NCI-H82 (cell line): ENCODE measurements around the gene ACTR3.
A peak's percentile ranks its signal among the peaks of the same experiment; 100 is the strongest.

Experiments
- DNase-seq: peaks from one replicate; lab custom pipeline; 2025; lab: John Stamatoyannopoulos, UW

The ACTR3 gene

DNA sequence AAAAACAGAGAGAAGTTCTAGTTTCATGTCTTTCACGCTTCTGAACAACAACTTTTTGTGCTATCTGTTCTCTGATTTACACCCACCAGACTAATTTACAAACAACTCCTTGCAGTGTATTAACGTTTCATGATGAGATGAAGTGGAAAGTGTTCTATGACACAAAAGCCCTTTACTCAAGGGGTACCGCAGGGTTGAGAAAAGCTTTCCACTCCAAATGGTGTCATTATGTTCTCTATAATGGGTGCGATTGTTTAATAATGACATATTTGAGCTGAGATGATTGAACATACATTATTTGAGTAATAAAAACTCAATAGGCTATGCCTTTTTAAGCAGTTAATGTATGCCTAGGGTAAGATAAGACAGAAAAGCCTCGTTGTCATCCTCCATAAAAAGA, 76.3 kb downstream of the ACTR3 start:
- no peak for DNase-seq

DNA sequence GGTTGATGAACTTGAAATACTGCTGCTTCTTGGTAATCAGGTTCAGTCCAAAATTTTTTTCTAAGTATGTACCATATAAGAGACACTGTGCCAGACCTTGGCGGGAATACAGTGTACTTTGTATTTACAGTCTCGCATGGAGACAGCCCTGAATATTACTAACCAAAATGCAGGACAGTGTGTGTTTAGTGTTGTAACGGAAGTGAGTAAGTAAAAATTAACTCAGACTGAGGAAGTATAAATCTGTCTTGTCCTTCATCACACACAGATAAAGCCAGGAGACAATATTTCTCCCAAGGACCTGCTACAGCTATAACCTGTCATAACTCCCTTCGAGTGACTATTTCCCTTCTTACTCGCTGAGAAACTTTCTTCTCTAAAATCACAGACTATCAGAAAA, 76.9 kb downstream of the ACTR3 start:
- DNase-seq = no peak

DNA sequence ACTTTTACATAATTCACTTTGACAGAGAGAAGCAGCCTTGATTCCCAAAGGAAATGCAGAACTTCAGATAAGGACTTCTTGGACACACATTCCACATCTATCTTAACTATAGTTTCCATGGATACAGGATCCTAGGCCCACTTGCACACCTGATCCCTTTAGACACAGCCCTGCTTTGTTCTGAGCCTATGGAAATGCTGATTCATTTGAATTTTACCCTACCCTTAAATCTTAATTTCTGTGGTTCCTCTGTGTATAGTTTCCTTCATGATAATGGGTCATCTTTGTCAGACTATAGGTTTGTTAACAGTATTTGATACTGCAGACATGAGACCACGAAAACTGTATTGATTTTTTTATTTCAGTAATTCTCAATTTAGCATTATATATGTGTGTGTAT, 77.4 kb downstream of the ACTR3 start:
- no peak for DNase-seq

DNA sequence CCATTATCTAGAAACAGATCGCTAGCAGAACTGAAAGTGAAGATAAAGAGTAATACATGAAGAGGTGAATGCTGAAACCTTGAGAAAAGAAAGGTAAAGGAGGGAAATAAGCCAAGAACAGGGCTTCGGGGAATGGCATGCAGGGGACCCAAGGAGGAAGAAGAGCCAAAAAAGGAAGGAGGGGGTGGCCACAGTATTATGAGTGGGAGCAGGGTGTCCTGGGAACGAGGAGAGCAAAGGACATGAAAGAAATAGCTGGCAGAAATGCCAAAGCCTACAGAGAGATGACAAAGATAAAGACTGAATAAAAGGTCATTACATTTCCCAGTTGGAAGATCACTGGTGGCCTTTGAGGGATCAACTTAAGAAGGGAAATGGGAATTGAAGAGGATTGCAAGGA, 82.9 kb downstream of the ACTR3 start:
- peak; percentile 54 for DNase-seq

DNA sequence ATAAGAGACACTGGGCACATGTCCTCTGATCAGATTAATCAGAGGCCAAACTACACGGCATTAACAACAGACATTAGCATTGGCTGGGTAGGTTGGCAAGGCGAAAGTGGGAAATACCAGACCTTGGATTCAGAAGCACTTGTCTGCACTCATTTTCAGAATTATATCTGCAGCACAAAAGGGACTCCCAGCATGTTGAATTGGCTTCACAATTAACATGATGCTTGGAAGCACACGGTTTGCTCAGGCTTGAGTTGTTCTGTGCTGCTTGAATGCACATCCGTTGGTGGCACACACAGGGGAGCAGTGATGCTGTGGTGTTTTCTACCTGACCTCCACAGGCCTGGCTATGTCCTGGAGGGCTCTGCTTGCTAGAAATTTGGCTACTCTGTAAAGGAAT, 83.9 kb downstream of the ACTR3 start:
- DNase-seq = no peak

DNA sequence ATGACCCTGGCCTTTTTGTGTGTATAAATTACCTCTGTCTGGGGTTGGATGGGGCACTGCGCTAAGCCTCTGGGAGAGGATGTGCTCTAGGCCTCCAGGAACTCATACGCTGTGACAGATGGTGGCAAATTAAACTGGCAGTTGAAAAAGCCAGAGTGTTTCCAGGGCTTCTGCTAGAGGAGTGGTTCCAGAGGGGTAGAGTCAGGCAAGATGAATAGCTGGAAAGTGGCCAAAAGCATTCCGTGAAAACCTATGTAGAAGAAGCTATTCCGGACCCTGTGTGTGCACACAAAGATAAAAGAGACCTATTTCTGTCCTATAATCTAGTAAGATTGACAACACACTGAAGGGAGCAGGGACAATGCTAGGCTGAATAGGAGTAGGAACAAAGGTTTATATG, 84.8 kb downstream of the ACTR3 start:
- peak; percentile 97 for DNase-seq

DNA sequence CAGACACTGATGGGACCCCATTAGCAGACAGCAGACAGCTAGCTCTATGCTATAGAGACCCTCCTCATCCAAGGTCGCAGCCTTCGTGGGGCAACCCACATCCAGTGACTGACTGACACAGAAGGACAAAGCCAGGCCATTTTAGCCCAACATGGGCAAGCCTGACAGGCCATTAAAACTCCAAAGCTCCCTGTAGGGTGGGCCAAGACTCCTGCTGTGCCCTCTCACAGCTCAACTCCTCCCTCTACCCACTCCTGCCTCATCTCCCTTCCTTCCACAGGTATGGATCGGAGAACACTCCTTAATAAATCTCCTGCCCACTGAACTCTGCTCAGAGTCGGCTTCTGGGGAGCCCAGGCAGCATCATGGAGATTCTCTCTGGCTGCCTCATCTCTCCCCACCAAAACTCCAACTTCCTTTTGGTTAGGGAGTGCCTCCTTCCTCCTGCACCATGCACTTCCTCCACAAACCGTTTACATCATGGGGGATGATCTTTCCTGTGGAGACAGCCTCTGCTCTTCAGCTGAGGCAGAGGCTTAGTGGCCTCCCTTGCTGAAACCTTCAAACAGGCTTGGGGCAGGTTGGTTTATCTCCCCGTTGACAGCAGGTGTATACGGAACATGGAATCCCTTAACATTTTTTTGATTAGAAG, 86.5 kb downstream of the ACTR3 start:
- no peak for DNase-seq

DNA sequence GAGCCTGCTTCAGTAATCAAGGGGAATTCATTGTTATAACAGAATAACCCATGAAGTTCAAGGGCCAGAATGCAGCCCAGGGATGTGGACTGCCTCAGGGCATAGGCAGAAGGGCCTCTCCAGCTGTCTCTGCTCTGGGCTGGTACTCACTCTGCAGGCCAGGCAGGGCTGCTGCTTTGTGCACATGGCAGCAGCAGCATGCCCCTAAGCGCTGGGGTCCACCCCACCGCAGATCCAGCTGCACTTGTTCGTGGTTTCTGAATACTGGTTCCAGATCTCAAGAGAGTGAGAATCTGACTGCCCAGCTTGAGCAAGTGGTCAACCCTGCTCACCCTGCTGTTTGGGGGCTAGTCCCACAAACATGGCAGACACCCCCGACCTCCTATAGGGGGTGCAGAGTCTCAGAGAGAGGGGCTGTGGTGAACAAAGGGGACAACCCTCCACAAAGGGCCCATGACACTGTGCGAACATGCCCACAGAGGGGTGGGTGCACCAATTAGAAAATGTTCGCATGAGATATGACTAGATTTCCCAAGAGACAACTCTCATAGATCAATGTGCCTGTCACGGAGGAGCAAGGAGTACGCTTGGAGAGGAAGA, 87.3 kb downstream of the ACTR3 start:
- no peak for DNase-seq

DNA sequence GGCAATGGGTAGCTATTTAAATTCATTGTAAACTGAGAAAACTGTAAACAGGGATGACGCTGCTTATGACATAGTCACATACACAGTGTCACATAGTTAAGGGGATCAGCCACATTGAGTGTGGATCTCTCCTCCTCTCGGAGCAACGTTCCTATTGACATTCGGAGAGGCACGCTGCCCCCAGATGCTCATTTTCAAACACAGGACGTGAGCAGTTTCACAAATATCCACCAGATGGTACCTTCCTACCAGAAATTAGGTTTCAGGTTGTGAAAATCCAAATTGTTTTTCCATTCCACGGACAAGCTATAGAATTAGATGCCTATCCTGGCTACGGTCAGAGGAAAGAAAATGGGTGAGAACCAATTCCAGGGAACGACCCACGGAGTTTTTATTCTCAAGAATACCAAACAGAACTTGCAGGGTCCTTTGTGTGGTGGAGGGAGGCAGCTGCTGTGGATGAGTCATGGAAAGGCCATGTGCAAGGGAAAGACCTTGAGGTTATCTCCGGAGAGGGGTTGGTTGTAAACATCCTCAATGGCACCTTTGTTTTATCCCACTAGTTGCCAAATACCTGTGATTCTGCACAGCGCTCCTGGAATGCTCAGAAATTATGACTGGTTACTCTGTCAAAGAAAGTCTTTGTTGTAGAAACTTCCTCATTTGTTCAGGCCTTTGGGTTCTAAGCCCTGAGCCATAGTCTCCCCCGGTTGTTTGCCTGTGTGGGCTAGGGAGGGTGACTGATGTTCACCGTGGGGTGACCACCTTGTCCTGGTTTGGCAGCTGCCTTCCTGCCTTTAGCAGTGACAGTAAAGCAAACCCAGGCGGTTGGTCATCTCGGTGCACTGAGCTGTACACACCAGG, 88.0 kb downstream of the ACTR3 start:
- peak; percentile 77 for DNase-seq

DNA sequence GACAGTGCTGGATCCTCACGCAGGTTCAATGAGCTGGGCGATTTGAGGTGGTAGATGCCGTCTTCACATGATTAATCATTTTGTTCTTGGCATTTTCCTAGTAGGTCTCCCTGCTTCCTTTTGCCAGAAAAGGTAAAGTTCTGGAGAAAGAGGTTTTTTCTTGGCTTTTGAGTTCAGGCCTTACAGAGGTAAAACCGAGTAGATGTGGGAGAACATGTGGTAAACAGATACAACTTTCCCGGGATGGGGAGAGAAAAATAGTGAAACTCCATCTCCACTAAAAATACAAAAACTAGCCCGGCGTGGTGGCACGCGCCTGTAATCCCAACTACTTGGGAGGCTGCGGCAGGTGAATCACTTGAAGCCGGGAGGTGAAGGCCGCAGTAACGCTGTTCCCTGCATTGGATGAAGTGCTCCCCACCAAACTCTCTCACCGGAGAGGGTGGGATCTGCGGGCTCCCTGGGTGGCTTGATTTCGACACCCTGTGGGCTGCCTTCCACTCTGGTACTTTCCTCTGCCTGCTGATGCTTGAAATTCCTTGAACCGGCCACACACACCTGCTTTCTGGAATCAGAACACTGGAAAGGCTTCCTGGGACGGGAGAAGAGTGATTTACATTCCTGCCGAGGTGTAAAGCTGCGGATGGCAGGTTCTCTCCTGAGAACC, 88.8 kb downstream of the ACTR3 start:
- no peak for DNase-seq

DNA sequence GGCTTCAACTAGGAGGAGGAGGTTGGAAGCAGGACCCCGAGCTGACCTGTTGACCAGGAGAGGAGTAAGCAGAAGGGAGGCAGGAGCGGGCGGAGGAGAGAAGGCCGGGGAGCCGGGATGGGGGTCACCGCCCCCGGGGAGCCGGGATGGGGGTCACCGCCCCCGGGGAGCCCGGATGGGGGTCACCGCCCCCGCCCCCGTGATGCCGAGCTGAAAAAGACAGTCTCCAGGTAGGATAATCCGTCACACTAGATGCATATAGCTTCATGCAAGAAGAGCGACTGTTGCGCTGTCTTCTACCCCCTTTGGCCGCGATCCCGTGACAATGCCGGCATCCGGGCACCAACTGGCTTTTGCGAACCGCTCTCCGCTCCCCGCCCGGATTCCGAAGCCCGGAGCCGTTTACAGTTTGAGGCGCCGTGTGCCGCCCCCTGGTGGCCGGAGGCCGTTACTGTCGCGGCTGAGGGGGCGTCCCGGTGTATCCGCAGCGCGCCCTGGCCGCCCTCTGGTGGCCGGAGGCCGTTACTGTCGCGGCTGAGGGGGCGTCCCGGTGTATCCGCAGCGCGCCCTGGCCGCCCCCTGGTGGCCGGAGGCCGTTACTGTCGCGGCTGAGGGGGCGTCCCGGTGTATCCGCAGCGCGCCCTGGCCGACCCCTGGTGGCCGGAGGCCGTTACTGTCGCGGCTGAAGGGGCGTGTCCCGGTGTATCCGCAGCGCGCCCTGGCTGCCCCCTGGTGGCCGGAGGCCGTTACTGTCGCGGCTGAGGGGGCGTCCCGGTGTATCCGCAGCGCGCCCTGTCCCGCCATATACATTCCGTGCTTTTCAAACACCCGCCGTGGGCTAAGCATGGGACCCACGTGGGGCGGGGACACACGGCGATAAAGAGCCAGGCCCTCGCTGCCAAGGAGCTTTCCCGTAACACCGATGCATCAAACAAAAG, 89.6 kb downstream of the ACTR3 start:
- no peak for DNase-seq

DNA sequence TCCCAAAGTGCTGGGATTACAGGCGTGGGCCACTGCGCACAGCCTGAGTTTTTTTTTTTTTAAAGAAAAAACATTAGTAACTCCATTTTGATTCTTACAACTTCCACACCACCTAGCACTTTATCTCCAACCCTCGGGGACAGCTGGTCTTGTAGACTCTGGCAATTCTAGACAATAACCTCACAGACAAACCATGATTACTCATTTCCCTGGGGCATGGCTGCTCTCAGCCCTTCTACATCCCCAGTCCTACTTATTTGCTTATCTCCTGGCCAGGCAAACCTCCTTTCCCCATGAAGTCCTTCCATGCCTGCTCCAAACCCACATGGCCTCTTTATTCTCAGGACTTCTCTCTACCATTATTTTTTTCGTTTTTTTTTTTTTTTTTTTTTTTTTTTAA, 91.1 kb downstream of the ACTR3 start:
- no peak for DNase-seq

DNA sequence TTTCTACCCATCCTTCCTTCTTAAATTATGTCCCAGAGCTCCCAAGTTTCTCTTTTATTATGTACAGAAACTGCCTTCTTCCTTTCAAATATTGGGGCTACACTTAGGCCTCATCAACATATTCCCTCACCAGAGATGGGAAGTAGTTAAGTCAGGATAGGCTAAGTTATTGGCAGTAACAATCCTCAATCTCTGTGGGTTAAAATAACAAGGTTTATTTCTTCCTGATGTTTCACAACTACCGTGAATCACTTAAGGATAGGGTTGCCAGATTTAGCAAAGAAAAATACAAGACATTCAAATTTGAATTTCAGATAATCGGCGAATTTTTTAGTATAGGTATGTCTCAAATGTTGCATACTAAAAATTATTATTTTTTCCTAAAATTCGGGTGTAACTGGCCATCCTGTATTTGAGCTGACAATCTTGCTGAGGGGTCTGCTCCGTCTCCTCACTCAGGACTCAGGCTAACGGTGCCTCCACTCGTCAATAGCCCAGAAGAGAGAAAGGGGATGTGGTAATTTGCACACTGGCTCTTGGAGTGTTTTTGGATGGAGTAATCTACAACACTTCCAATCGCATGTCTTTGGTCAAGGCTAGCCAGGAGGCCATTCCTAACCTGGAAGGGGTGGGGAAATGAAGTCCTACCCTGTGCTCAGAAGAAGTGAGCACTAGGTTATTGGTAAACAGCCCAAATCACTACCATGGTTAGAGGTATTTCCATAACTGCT, 91.7 kb downstream of the ACTR3 start:
- no peak for DNase-seq

DNA sequence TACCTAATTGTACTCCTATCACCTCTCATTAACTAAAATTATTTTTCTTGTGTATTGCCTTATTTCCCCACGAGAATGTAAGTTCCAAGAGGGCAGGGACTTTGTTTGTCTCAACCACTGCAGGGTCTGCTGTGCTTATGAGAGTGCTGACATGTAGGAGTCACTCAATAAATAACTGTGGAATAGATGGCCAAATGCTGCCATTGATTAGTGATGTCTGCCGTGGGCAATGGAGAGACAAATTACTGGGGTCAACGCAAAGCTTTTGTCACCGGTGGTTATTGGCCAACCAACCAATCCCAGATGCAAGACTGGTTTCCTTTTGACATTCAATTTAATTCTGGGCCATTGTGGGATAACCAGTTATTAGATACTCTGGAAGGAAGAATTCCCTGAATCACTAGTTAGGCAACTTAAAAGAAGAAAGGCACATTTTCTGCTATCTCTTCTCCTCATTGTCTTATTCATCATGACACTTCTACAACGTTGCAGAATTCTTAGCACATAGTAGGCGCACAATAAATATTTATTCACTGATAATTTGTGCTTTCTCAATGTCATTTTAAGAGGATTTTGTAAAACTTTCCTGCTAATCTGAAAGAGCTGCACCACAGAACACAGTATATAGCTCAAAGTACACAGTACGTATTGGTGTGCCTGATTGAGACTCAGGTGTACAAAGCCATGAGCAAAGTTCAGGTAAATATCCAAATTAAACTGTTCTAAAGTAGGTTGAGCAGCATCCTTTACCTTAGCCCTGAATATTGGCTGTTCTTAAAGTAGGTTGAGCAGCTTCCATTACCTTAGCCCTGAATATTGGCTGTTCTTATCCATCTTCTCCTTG, 95.9 kb downstream of the ACTR3 start:
- no peak for DNase-seq

DNA sequence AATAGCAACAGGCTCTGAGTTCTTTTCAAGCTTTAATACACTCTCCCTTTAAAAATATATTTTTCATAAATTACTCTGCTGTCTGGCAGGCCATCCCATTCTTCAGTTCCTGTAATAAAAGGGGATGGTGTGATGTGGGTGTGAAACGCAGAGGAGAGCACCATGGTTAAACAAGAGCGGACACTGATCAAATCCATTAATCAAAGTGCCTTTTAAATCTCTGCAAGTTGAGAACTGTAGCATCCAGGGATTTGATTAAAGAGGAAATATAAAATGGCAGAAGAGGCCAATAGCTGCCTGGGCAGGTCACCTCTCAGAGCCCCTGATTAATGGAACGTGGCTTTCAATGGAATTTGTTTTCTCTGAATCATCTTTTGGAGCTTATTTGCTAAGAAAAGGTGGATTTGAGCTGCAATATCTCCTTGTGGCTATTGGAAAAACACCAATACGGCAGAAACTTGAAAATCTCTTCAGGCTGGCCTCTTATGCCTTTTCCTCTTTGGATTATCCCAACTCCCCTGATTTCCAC, 96.9 kb downstream of the ACTR3 start:
- DNase-seq = no peak

DNA sequence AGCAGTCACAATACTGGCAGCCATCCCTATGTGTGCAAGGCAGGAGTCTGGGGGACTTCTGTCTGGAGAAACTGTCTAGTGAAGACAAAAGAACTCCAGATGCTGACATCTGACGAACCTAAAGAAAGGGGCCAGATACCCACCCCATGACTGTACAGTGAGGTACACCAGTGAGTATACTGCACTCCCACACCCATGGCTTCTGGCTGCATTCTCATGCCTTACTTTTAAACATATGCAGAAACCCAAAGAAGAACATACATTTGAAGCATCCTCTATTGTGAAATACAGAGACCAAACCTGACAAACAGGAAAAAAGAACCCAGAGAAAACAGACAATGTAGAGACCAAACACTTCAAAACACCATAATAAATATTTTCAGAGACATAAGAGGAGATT, 102.2 kb downstream of the ACTR3 start:
- no peak for DNase-seq

DNA sequence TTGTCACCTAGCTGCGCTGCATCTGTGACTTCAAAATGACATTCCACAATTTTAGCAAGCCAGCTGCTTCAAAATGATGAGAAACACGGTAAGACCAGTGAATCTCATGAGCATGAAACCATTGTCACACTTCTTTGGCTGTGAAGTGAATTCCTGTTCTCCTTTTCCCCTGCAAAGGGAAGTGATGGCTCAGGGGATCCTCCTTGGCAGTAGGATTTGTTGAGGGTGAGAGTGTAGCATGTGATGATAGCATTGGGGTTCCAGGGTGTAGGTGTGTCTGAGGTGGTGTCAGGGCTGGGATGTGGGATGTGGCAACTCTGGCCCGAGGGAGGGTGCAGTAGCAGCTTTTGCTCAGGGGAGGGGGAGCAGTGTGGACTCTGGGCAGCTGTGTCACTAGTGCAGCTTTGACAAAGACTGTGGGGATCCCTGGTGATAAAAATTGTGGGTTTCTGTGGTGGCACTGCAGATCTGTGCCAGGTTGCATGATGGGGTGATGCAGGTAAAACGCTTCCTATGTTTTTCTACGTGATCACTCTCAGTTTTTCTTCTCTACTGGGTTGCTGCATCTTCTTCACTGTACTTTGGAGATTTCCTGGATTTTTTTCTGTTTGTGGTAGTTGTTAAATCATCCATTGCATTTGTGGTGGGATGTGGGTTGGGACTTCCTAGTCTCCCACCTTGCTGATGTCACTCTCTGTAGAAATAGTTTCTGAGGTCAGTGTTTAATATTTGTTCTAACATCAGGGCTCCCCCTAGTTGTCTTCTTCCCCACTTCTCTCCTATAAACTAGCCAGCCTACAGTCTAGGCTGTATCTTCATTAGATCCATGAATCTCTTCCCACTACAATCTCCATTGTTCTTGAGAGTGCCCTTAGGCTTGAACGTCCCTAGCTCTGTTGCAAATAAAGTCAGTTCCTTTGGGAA, 107.0 kb downstream of the ACTR3 start:
- no peak for DNase-seq

DNA sequence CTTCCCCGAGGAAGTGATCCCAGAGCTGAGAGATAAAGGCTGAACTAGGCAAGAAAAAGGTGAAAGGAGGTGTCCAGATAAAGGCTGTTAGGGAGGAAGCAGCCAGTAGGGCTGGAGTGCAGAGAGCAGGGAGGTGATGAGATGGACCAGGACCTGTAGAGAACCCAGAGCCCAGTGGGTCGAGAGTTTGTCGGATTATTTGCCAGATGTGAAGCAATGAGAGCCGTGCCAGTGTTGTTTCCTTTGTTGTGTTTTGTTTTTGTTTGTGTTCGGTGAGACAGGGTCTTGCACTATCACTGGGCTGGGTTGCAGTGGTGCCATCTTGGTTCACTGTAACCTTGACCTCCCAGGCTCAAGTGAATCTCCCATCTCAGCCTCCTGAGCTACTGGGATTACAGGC, 111.3 kb downstream of the ACTR3 start:
- DNase-seq = no peak

DNA sequence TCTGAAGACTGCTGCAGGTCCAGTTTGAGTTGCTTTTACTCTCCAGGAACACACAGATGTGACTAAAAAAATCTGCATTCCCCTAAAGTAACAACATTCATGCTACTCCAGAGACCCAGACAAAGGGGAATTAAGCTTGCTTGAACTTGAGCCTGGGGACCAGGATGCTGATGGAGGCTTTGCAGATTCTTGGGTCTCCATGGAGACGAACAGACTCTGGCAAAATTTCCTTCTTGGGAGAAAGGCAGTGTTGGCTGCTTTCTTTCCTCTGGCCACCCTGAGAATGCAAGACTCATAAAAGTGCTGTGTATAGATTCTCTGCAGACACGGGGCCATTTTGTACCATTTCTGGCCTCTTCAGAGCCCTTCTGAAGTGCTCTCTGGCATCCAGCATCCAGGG, 112.0 kb downstream of the ACTR3 start:
- no peak for DNase-seq
